HT-29 (cell line): Measurements from ENCODE around the gene HAT1. TPM values are rescaled to one million over a fixed set of nuclear protein-coding genes. Genes with fewer than 3 reads are reported as not detected.
A peak's percentile ranks its signal among the peaks of the same experiment; 100 is the strongest.

Experiments
- DNase-seq: peaks from one replicate; pipeline ENCODE4 v3.0.0-alpha.2; 2015; ENCODE audit warnings: low spot score
- total RNA-seq: library from RNA; depleted of rRNA; stranded (reverse); fragments of >200 nt; shearing (Covaris generic); gene quantifications from 2 replicates; pipeline ENCODE4 v1.2.3, GENCODE V29; 2014

HAT1 gene
- total RNA-seq, 1 experiment from 2014 or later: 37.4 TPM

GRCh38 chr2:171913517-171913916 is 8.7 kb upstream of the HAT1 start:
- no peak for DNase-seq

GRCh38 chr2:171919453-171919852 is 2.8 kb upstream of the HAT1 start:
- DNase-seq: no peak

- DNase-seq: no peak
Observed at GRCh38 chr2:171921970-171922229, 361 bp upstream of the HAT1 start.

GRCh38 chr2:171923206-171923605 is 945 bp downstream of the HAT1 start:
- DNase-seq: peak; percentile 51

- no peak for DNase-seq
Observed at GRCh38 chr2:171924170-171924942, 2.1 kb downstream of the HAT1 start.

GRCh38 chr2:171930385-171930784 is 8.1 kb downstream of the HAT1 start:
- DNase-seq: no peak

GRCh38 chr2:171939058-171939742 is 16.9 kb downstream of the HAT1 start:
- no peak for DNase-seq

- no peak for DNase-seq
Observed at GRCh38 chr2:171939743-171940071, 17.4 kb downstream of the HAT1 start.

- DNase-seq: no peak
Observed at GRCh38 chr2:171941316-171941699, 19.0 kb downstream of the HAT1 start.

GRCh38 chr2:171943869-171944268 is 21.6 kb downstream of the HAT1 start:
- DNase-seq: no peak

GRCh38 chr2:171952276-171952675 is 30.0 kb downstream of the HAT1 start:
- DNase-seq: no peak

GRCh38 chr2:171952748-171953147 is 30.5 kb downstream of the HAT1 start:
- DNase-seq: no peak

GRCh38 chr2:171956135-171956825 is 34.0 kb downstream of the HAT1 start:
- DNase-seq: no peak

GRCh38 chr2:171957061-171957460 is 34.8 kb downstream of the HAT1 start:
- DNase-seq: peak; percentile 28

GRCh38 chr2:171958475-171958874 is 36.2 kb downstream of the HAT1 start:
- no peak for DNase-seq

- no peak for DNase-seq
Observed at GRCh38 chr2:171959998-171960397, 37.7 kb downstream of the HAT1 start.

GRCh38 chr2:171960570-171960969 is 38.3 kb downstream of the HAT1 start:
- no peak for DNase-seq

- no peak for DNase-seq
Observed at GRCh38 chr2:171963198-171963597, 40.9 kb downstream of the HAT1 start.

- no peak for DNase-seq
Observed at GRCh38 chr2:171964308-171964707, 42.0 kb downstream of the HAT1 start.

GRCh38 chr2:171965238-171965637 is 43.0 kb downstream of the HAT1 start:
- DNase-seq: no peak

- DNase-seq: no peak
Observed at GRCh38 chr2:171965661-171966060, 43.4 kb downstream of the HAT1 start.

- DNase-seq: no peak
Observed at GRCh38 chr2:171966235-171966634, 44.0 kb downstream of the HAT1 start.

GRCh38 chr2:171966688-171967087 is 44.4 kb downstream of the HAT1 start:
- no peak for DNase-seq
